Kidney (tissue), 14 donors: ENCODE data around the gene ABHD17A. TPM values are rescaled to one million over a fixed set of nuclear protein-coding genes. Genes with fewer than 3 reads are reported as not detected.
A peak's percentile ranks its signal among the peaks of the same experiment; 100 is the strongest.

Experiments used
- DNase-seq, 5 donors: peaks; one replicate each; pipeline ENCODE4 v3.0.0-alpha.2; 2013 to 2020
- FAIRE-seq: peaks from 2 replicates; lab custom pipeline; 2012; peaks lifted over from hg19 to GRCh38; lab: Jason Lieb, UNC
- H3K27ac ChIP-seq, 2 donors: one replicate each; pipeline ENCODE4 v1.7.0; 2013; ENCODE audit warnings: low read depth in 2 of 2, low read length in 2 of 2, inconsistent platforms in 1 of 2
- H3K27me3 ChIP-seq: one replicate; pipeline ENCODE4 v1.7.1; 2013; ENCODE audit warnings: low read length, inconsistent platforms; ENCODE audit not compliant: control insufficient read depth, insufficient read depth
- H3K36me3 ChIP-seq, 3 donors: one replicate each; pipeline versions ENCODE4 v1.7.0 to v1.7.1; 2013; ENCODE audit warnings: low read length in 3 of 3, control low read depth in 1 of 3, inconsistent platforms in 1 of 3; ENCODE audit not compliant: insufficient read depth in 3 of 3, control insufficient read depth in 2 of 3
- H3K4me1 ChIP-seq, 3 donors: one replicate each; pipeline versions ENCODE4 v1.7.0 to v1.7.1; 2013; ENCODE audit warnings: low read length in 3 of 3, inconsistent platforms in 1 of 3, low read depth in 1 of 3; ENCODE audit not compliant: control insufficient read depth in 2 of 3, insufficient read depth in 2 of 3
- H3K4me3 ChIP-seq, 3 donors: one replicate each; pipeline versions ENCODE4 v1.7.0 to v1.8.1; 2013; ENCODE audit warnings: low read length in 3 of 3, control low read depth in 1 of 3, inconsistent platforms in 1 of 3
- H3K9ac ChIP-seq, 3 donors: one replicate each; pipeline versions ENCODE4 v1.7.0 to v1.7.1; 2013; ENCODE audit warnings: low read length in 3 of 3, control low read depth in 1 of 3, inconsistent platforms in 1 of 3
- H3K9me3 ChIP-seq, 3 donors: one replicate each; pipeline versions ENCODE4 v1.7.0 to v1.7.1; 2013; ENCODE audit warnings: low read length in 3 of 3, control low read depth in 1 of 3, inconsistent platforms in 1 of 3; ENCODE audit not compliant: control insufficient read depth in 2 of 3, insufficient read depth in 1 of 3
- CTCF ChIP-seq: IDR thresholded peaks from 3 replicates; pipeline ENCODE4 v1.5.1; 2012; ENCODE audit warnings: mild to moderate bottlenecking, moderate library complexity, borderline replicate concordance; ENCODE audit not compliant: insufficient read depth; ENCODE audit errors: extremely low read depth
- intact Hi-C: fragments of 100-400 bp; cut with DNase I; formaldehyde crosslinking; loops from one replicate; pipeline ENCODE4 v1.11.1; 2022
- polyA plus RNA-seq: library from polyadenylated mRNA; stranded (reverse); fragments of 350-450 nt; fragmentation: Illumina TruSeq; extraction: RNeasy Lipid Tissue Mini Kit (QIAGEN cat#74804); gene quantifications from one replicate; pipeline ENCODE4 v1.2.3, GENCODE V29; 2014; ENCODE audit warnings: low read depth, low replicate concordance; ENCODE audit not compliant: insufficient read depth
- total RNA-seq: library from RNA; stranded (reverse); fragmentation: NEBNext Ultra II Directional; extraction: Animal tissue kit (Norgen Biotek cat#: 25700); gene quantifications from one replicate; pipeline ENCODE4 v1.2.1, GENCODE V29; 2021
- donor health status: control.
- donor health status: control.
- donor health status: control.
- donor health status: control.
- donor health status: control.
- donor health status: DM: yes; HTN: yes; CAD: no.
- donor health status: Normal renal cell carcinoma (clear cell type).

The ABHD17A gene
- total and polyA plus RNA-seq, 2 donors from 2014 or later: 63.8 to 65.1 TPM

GRCh38 chr19:1851654-1852580 is 33.4 kb downstream of the ABHD17A start:
- intact Hi-C loops: no loop called here
- H3K4me3 ChIP-seq: no peak overlapping the region
- no peak overlapping the region for H3K27ac ChIP-seq
- no peaks in the 10 kb centered on the region for H3K27me3 ChIP-seq
- H3K36me3 ChIP-seq: no peaks in the 10 kb centered on the region
- peaks cover 0 to 20% (median 1%) of the 10 kb centered on the region in 3 donors for H3K4me1 ChIP-seq
- FAIRE-seq (no peak), DNase-seq (peak; percentile 73 to 92 (median 81))
- no peak for TF ChIP-seq CTCF
- no peaks in the 10 kb centered on the region for H3K9me3 ChIP-seq
- H3K9ac ChIP-seq: no peak overlapping the region

- DNase-seq (peak in 1 of 5 donors; percentile 72), FAIRE-seq (no peak)
- Histone ChIP-seq H3K27me3 (no peaks in the 10 kb centered on the region), H3K9ac (no peak overlapping the region), H3K36me3 (no peaks in the 10 kb centered on the region), H3K9me3 (no peaks in the 10 kb centered on the region), H3K4me1 (peaks cover 0 to 25% (median 10%) of the 10 kb centered on the region in 3 donors), H3K27ac (no peak overlapping the region), H3K4me3 (no peak overlapping the region)
- no peak for TF ChIP-seq CTCF
- intact Hi-C loops: no loop called here
Measured at GRCh38 chr19:1850809-1851653, 34.3 kb downstream of the ABHD17A start.

- H3K9ac ChIP-seq: no peak overlapping the region
- FAIRE-seq: no peak
- H3K4me3 ChIP-seq: no peak overlapping the region
- no peak for DNase-seq
- no peak overlapping the region for H3K27ac ChIP-seq
- no peaks in the 10 kb centered on the region for H3K36me3 ChIP-seq
- peaks cover 0 to 25% (median 12%) of the 10 kb centered on the region in 3 donors for H3K4me1 ChIP-seq
- H3K9me3 ChIP-seq: no peaks in the 10 kb centered on the region
- TF ChIP-seq CTCF: no peak
- H3K27me3 ChIP-seq: no peaks in the 10 kb centered on the region
- intact Hi-C loops: no loop called here
Measured at GRCh38 chr19:1849886-1850398, 35.4 kb downstream of the ABHD17A start.
